Measurements from ENCODE around the gene RAPGEF5. TPM values are rescaled to one million over a fixed set of nuclear protein-coding genes. Genes with fewer than 3 reads are reported as not detected.
"Not testable (repeated sequence)": the region's sequence is repeated elsewhere in the genome, so short reads cannot be mapped to it uniquely, and the experiment has no call there.

The RAPGEF5 gene
- total RNA-seq, 2 donors from 2014 or later, result 19.4 to 32.5 TPM

DNA sequence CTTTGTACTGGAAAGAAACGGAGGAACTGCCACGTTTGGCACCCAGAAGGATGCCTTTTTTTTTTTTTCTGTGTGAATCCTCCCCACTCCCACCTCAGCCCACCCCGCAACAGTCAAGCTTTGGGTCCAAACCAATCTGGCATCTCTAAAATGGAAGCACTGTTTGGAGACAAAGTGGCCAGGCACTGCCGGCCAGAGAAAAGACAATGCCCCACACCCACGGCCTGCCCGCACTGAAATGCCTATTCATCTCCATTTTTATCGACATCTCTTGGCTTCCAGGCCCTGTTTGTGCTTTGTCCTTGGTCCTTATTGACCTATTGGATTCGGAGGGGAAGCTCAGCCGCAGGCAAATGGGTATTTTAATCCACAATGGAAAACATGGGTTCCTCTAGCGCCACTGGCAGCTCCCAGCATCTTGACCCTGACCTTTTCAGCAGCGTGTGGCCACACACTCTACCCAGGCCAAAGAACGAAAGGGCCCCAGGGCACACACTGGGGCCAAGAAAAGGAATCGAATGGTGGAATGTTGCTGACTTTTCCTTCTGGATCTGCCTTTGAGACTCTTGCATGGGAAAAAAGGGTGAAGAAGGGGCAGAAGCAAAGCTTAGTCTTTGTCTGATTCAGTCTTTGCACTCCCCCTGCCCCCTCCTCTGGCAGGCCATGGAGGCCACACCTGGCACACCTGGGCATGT, 248.7 kb downstream of the RAPGEF5 start:
- no peaks in the 10 kb centered on the region for H3K9me3 ChIP-seq
- H3K27me3 ChIP-seq, result no peaks in the 10 kb centered on the region
- H3K4me3 ChIP-seq, result no peak overlapping the region
- H3K36me3 ChIP-seq, result no peaks in the 10 kb centered on the region
- DNase-seq (ENCODE audit: low spot score), result no peak
- peaks cover 0 to 6% of the 10 kb centered on the region in 2 donors for H3K4me1 ChIP-seq
- TF ChIP-seq, protein P1, sequence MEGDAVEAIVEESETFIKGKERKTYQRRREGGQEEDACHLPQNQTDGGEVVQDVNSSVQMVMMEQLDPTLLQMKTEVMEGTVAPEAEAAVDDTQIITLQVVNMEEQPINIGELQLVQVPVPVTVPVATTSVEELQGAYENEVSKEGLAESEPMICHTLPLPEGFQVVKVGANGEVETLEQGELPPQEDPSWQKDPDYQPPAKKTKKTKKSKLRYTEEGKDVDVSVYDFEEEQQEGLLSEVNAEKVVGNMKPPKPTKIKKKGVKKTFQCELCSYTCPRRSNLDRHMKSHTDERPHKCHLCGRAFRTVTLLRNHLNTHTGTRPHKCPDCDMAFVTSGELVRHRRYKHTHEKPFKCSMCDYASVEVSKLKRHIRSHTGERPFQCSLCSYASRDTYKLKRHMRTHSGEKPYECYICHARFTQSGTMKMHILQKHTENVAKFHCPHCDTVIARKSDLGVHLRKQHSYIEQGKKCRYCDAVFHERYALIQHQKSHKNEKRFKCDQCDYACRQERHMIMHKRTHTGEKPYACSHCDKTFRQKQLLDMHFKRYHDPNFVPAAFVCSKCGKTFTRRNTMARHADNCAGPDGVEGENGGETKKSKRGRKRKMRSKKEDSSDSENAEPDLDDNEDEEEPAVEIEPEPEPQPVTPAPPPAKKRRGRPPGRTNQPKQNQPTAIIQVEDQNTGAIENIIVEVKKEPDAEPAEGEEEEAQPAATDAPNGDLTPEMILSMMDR (IDR thresholded peaks at IDR 0.05), result no peak
- H3K27ac ChIP-seq, result no peak overlapping the region

DNA sequence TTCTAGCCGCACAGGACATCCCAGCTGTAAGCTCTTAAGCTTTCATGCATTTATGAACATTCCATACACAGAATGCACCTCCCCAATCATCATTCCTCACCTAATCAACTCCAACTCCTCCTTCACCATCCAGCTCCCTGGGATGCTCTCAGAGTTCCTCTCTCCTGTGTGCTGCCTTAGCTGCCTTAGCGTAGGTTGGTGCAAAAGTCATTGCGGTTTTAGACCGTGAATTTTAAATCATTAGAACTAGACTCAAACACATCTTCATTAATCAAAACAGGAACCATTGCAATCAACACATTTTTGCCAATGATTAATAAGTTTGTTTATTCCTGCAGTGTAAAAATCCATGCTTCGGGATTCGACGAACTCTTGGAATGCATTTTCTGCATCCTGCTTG, 251.4 kb downstream of the RAPGEF5 start:
- Histone ChIP-seq H3K9me3 (no peaks in the 10 kb centered on the region), H3K27me3 (no peaks in the 10 kb centered on the region), H3K36me3 (no peaks in the 10 kb centered on the region), H3K27ac (no peak overlapping the region), H3K4me1 (peaks cover 0 to 3% of the 10 kb centered on the region in 2 donors), H3K4me3 (no peak overlapping the region)
- TF ChIP-seq, protein P1 (IDR thresholded peaks at IDR 0.05), result no peak
- no peak for DNase-seq (ENCODE audit: low spot score)

DNA sequence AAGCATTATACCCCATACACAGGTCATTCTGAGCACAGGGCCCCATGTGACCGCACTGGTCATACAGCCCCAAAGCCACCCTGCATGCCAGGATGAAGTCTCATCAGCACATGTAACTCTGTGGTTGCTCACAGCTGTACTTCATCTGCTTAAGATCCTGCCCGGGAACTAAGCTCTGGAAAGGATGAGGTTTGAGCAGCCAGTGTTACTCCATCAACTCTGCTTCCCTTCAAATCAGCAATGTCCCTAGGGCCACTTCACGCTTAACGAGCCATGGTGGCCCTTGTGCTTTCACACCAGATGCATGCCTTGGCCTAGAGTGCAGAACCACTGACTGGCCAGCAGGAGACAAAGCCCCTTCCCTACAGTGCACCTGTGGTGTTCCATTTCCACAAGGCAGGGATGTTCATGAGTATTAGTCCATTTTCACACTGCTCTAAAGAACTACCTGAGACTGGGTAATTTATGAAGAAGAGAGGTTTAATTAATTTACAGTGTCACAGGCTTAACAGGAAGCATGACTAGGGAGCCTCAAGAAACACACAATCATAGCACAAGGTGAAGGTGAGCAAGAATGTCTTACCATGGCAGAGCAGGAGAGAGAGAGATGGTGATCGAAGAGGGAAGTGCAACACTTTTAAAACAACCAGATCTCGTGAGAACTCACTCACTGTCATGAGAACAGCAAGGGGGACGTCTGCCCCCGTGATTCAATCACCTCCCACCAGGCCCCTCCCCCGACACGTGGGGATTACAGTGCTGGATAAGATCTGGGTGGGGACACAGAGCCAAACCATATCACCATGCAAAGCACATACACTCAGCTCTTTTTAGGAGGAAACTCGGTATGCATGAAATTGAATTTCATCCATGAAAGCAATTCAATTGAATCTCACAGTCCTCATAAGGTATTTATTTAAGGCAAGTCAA, 262.3 kb downstream of the RAPGEF5 start:
- H3K4me1 ChIP-seq, result peaks cover 0 to 5% of the 10 kb centered on the region in 2 donors
- no peaks in the 10 kb centered on the region for H3K9me3 ChIP-seq
- TF ChIP-seq, protein P1 (IDR thresholded peaks at IDR 0.05), result no peak
- H3K27ac ChIP-seq, result no peak overlapping the region
- no peak for DNase-seq (ENCODE audit: low spot score)
- H3K36me3 ChIP-seq, result no peaks in the 10 kb centered on the region
- H3K27me3 ChIP-seq, result no peaks in the 10 kb centered on the region
- no peak overlapping the region for H3K4me3 ChIP-seq

DNA sequence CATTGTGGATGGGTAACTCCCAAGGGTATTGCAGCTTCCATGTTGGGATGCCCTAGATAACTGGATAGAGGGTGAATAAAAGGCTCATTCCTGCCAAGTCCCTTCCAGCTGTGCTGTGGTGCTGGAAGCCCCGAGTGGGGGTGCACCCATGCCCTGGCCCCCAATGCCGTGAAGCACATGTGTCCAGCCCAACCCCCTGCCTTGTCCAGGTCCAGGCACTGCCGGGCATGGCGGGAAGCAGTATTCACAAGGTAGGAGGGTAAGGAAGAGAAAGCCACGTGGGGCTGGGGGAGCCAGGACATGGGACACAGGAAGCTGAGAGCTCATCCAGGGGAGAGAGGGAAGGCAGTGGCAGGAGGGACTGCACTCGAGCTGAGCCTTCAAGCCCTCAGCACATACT, 263.0 kb downstream of the RAPGEF5 start:
- Histone ChIP-seq H3K9me3 (no peaks in the 10 kb centered on the region), H3K4me1 (peaks cover 0 to 7% of the 10 kb centered on the region in 2 donors)
- TF ChIP-seq, protein P1 (IDR thresholded peaks at IDR 0.05), result no peak

DNA sequence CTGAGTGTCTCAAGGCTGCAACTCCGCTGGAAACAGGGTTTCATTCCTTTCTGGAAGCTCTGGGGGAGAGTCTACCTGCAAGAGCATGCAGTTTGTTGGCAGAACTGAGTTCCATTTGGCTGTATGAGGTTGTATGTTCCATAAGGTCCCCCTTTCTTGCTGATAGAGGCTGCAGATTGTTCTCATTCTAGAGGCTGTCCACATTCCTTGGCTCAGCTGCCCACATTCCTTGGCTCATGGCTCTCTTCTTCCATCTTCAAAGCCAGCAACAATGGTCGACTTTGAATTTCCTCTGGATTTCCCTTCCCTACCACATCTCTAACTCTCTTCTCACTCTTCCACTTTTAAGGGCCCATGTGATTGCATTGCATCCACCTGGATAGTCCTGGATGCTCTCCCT, 264.0 kb downstream of the RAPGEF5 start:
- Histone ChIP-seq H3K4me1 (peaks cover 0 to 11% of the 10 kb centered on the region in 2 donors), H3K9me3 (no peaks in the 10 kb centered on the region), H3K27ac (no peak overlapping the region), H3K4me3 (no peak overlapping the region), H3K36me3 (no peaks in the 10 kb centered on the region), H3K27me3 (no peaks in the 10 kb centered on the region)
- no peak for DNase-seq (ENCODE audit: low spot score)
- TF ChIP-seq, protein P1 (IDR thresholded peaks at IDR 0.05), result no peak

More for the DNA sequence above, 263.0 kb downstream of the RAPGEF5 start:
- Histone ChIP-seq H3K27me3 (no peaks in the 10 kb centered on the region), H3K4me3 (no peak overlapping the region), H3K27ac (no peak overlapping the region), H3K36me3 (no peaks in the 10 kb centered on the region)
- DNase-seq (ENCODE audit: low spot score), result no peak

DNA sequence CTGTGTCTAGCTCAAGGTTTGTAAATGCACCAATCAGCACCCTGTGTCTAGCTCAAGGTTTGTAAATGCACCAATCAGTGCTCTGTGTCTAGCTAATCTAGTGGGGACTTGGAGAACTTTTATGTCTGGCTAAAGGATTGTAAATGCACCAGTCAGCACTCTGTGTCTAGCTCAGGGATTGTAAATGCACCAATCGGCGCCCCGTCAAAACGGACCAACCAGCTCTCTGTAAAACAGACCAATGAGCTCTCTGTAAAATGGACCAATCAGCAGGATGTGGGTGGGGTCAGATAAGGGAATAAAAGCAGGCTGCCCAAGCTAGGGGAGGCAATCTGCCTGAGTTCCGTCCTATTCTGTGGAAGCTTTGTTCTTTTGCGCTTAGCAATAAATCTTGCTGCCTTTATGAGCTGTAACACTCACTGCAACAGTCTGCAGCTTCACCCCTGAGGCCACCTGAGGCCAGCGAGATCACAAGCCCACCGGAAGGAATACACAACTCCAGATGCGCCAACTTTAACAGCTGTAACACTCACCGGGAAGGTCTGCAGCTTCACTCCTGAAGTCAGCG, 265.9 kb downstream of the RAPGEF5 start:
- not testable (repeated sequence) for H3K27ac ChIP-seq, H3K9me3 ChIP-seq, H3K27me3 ChIP-seq

More for the DNA sequence above, 265.9 kb downstream of the RAPGEF5 start:
- not testable (repeated sequence) for H3K4me3 ChIP-seq; DNase-seq (ENCODE audit: low spot score); H3K36me3 ChIP-seq
- H3K4me1 ChIP-seq, result peaks cover 0 to 11% of the 10 kb centered on the region in 2 donors
